ENCODE data around the gene ZBTB38. TPM values are rescaled to one million over a fixed set of nuclear protein-coding genes. Genes with fewer than 3 reads are reported as not detected.

The ZBTB38 gene
- total and polyA plus RNA-seq, 8 donors: 5.3 to 253 (median 41.0) TPM

DNA sequence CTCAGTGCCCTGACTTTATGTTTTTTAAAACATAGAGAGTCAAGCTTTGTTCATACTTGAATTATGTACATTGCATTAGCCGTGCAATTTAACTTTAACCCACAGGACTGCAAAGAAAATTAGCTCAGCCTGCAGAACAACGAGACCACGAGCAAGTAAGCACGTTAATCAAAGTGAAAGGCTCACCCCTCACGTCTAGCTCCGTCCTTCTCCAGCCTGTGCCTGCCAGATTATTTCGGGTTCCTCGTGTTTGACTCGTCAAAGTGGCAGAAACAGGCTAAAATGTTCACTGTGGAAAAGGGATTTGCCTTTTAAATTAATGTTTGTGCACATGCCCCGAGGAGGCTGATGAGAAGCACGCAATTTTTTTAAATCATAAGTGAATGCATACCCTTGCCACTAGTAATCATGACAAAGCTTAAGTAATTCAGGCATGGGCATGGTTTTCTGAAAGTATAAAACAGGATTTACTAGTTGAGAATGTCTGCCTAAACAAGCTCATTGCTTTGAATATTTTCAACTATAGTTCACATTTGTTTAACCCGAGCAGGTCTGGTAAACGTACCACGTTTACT lies 15.3 kb downstream of the ZBTB38 start:
- Histone ChIP-seq H3K27me3 (no peaks in the 10 kb centered on the region), H3K4me1 (peaks cover 4 to 47% (median 22%) of the 10 kb centered on the region in 4 donors), H3K9me3 (no peaks in the 10 kb centered on the region), H3K36me3 (peaks cover 0 to 16% (median 4%) of the 10 kb centered on the region in 4 donors), H3K27ac (peak overlapping the region in 3 of 5 donors; percentile 58 to 74 (median 68)), H3K4me3 (peak overlapping the region in 3 of 4 donors; percentile 16 to 24 (median 17))
- intact Hi-C loops (cut with DNase I; ENCODE audit: low total_unique reads): no loop called here
- 17 to 34% (median 20%) methylated on average over 14 of the region's 14 CpGs for WGBS, 5 donors
- peak in 1 of 2 donors; percentile 66 for DNase-seq
- TF ChIP-seq POLR2AphosphoS5 (IDR thresholded peaks at IDR 0.05): no peak
- TF ChIP-seq POLR2A (IDR thresholded peaks at IDR 0.05): no peak
- TF ChIP-seq CTCF (IDR thresholded peaks at IDR 0.05): no peak
- TF ChIP-seq EP300 (IDR thresholded peaks at IDR 0.05): no peak

DNA sequence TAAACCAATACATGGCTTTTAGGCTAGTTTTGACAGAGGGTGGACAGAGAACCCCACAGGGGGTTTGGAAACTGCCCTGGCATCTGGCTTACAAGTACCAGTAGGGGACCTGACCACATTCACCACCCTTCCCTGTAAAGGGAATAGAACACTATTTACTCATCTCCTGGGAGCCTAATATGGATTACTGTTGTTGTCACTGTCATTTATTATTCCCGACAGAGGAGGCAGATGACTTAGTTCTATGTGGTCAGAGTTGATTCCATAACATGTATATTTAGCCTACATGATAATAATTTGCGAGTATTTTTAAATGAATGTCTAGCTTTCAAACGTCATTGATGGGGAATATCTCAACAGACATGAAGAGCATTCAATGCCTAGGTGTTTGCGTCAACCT lies 15.9 kb downstream of the ZBTB38 start:
- peak overlapping the region in 3 of 5 donors; percentile 58 to 74 (median 68) for H3K27ac ChIP-seq
- H3K27me3 ChIP-seq: no peaks in the 10 kb centered on the region
- no peaks in the 10 kb centered on the region for H3K9me3 ChIP-seq
- intact Hi-C loops (cut with DNase I; ENCODE audit: low total_unique reads): no loop called here
- peaks cover 6 to 47% (median 26%) of the 10 kb centered on the region in 4 donors for H3K4me1 ChIP-seq
- peak overlapping the region in 2 of 4 donors; percentile 16 to 24 for H3K4me3 ChIP-seq
- 70 to 83% (median 77%) methylated on average over 4 of the region's 4 CpGs for WGBS, 5 donors
- no peak for DNase-seq
- no peak for TF ChIP-seq POLR2AphosphoS5 (IDR thresholded peaks at IDR 0.05)
- TF ChIP-seq EP300 (IDR thresholded peaks at IDR 0.05): no peak
- no peak for TF ChIP-seq POLR2A (IDR thresholded peaks at IDR 0.05)
- TF ChIP-seq CTCF (IDR thresholded peaks at IDR 0.05): no peak
- H3K36me3 ChIP-seq: peaks cover 0 to 16% (median 3%) of the 10 kb centered on the region in 4 donors

GRCh38 chr3:141384575-141384974 lies 16.3 kb downstream of the ZBTB38 start:
- no peak overlapping the region for H3K4me3 ChIP-seq
- 89 to 98% (median 92%) methylated on average over 5 of the region's 5 CpGs for WGBS, 5 donors

More at GRCh38 chr3:141384575-141384974, 16.3 kb downstream of the ZBTB38 start:
- intact Hi-C loops (cut with DNase I; ENCODE audit: low total_unique reads): no loop called here
- Histone ChIP-seq H3K27me3 (no peaks in the 10 kb centered on the region), H3K9me3 (no peaks in the 10 kb centered on the region), H3K36me3 (peaks cover 0 to 16% (median 2%) of the 10 kb centered on the region in 4 donors), H3K4me1 (peaks cover 6 to 47% (median 28%) of the 10 kb centered on the region in 4 donors), H3K27ac (peak overlapping the region in 2 of 5 donors; percentile 68 to 74)
- no peak for TF ChIP-seq EP300 (IDR thresholded peaks at IDR 0.05)
- TF ChIP-seq CTCF (IDR thresholded peaks at IDR 0.05): no peak
- TF ChIP-seq POLR2AphosphoS5 (IDR thresholded peaks at IDR 0.05): no peak
- TF ChIP-seq POLR2A (IDR thresholded peaks at IDR 0.05): no peak
- DNase-seq: no peak
